ENCODE measurements around the gene SLC10A4.
"Not testable (repeated sequence)": the region's sequence is repeated elsewhere in the genome, so short reads cannot be mapped to it uniquely, and the experiment has no call there.

Gene SLC10A4, protein sequence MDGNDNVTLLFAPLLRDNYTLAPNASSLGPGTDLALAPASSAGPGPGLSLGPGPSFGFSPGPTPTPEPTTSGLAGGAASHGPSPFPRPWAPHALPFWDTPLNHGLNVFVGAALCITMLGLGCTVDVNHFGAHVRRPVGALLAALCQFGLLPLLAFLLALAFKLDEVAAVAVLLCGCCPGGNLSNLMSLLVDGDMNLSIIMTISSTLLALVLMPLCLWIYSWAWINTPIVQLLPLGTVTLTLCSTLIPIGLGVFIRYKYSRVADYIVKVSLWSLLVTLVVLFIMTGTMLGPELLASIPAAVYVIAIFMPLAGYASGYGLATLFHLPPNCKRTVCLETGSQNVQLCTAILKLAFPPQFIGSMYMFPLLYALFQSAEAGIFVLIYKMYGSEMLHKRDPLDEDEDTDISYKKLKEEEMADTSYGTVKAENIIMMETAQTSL

DNA sequence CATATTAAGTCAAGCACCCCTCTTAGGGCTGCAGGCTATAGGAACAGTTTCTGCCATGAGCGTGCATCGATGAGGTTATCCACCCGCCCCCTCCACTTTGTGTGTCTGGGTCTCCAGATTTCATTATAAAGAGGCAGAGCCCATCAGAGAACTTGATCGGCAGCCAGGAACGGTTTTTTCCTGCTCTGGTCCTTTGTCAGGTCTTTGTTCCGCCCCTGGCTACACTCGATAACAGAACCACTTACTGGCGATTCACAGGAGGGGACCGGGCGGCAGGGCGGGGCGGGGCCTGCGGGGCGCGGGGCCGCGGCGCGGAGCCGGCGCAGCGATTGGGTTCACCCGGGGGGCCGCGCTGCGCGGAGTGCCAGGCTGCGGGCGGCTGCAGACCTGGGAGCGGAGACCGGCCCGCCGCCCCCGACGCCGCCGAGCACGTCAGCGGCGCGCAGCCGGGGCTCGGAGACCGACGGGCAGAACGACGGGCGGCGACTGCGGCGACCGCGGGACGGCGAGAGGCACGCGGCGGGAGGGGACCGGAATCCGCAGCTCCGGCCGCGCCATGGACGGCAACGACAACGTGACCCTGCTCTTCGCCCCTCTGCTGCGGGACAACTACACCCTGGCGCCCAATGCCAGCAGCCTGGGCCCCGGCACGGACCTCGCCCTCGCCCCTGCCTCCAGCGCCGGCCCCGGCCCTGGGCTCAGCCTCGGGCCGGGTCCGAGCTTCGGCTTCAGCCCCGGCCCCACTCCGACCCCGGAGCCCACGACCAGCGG is at the start of gene SLC10A4:
SLC10A4 (plus strand) TSS at position 338 of the 771 bp plus-strand sequence; CDS start at position 557, 219 bp downstream.
- DNase-seq = no peak

DNA sequence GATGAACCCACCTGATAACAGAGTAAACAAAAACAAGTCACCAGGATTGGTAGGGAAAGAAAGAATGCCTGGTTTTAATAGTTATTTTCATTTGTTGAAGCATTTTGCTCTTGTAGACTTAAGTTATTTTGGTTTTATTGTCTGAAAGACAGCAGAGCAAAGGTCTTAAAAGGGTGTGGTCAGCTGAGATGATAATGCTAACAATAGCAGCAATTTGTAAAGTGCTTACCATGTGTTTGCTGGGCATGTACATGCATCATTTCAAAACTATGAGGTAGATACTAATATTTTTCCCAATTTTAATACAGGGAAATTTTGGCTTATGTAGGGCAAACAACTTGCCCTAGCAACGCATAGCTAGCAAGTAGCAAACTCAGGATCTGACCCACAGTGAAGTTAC is 46.8 kb upstream of the SLC10A4 start:
- no peak for DNase-seq

DNA sequence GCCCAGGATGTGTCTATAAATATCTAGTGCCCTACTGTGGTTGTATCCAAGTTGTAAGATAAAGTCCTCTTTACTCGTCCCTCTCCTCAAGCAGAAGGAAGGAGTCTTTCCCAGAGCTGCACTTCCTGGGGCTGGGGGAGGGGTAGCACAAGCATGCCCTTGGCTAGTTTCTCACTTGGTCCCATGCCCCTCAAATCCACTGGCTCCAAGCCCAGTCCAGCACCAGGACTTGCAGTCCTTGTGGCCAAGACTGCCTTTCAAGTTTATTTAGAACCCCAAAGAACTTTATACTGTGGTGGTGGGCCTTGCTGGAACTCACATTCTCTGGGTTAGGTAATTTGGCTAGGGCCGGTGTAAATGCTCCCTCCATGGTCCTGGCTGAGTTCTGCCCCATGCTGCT is 43.2 kb upstream of the SLC10A4 start:
- DNase-seq = peak in 50 of 58 donors; percentile 3 to 80 (median 34)

DNA sequence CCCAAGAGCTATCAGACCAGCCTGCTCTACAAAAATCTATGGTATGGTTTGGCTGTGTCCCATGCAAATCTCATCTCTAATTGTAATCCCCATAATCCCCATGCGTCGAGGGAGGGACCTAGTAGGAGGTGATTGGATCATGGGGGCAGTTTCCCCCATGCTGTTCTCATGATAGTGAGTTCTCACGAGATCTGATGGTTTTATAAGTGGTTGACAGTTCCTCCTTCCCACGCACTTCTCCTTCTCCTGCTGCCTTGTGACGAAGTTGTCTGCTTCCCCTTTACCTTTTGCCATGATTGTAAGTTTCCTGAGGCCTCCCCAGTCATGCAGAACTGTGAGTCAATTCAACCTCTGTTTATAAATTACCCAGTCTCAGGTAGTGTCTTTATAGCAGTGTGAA is 42.2 kb upstream of the SLC10A4 start:
- not testable (repeated sequence) for DNase-seq

DNA sequence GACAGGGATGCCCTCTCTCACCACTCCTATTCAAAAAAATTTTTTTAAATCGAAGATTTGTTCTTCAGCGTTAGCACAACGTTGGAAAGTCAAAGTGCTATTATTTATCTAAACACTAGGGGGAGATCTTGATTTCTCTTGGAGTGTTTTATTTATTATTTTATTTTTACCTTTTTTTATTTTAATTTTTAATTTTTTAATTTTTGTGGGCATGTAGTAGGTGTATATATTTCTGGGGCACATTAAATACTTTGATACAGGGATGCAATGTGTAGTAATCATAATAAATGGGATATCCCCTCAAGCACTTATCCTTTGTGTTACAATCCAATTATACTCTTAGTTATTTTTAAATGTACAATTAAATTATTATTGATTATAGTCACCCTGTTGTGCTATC is 37.4 kb upstream of the SLC10A4 start:
- DNase-seq = no peak

DNA sequence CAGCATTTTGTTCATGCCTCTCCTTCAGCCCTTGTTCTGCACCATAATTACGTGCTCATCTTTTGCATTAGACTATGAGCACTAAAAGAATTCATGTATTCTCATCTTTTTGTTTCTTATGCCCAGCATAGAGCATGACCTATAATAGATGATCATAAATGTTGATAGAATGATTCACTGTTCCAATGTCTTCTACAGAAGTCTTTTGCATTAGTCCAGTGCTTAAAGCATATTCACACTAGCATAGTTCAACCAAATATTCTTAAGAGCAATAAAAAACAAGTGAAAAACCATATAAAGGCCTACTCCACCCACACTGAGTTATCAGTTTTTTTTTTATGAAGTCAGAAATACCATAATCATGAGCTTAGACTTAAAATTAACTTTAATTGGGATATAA is 36.5 kb upstream of the SLC10A4 start:
- no peak for DNase-seq

DNA sequence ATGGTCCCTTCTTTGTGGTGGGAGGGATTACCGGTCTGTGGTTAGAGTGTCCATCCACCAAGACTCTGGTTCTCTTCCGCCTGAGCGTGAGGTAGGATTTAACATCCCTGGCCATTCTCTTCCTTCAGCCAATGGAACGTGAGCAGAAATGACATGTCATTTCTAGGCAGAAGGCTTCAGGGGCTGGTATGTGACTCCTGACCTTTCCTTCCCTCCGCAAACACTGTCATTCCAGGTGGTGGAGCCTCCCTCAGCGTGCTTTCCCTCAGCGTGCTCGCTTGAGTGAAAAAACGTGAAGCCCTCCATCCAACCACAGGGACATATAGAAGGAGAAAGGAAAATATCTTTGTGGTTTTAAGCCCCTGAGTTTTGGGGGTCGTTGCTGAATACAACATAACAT is 34.0 kb upstream of the SLC10A4 start:
- DNase-seq = no peak

DNA sequence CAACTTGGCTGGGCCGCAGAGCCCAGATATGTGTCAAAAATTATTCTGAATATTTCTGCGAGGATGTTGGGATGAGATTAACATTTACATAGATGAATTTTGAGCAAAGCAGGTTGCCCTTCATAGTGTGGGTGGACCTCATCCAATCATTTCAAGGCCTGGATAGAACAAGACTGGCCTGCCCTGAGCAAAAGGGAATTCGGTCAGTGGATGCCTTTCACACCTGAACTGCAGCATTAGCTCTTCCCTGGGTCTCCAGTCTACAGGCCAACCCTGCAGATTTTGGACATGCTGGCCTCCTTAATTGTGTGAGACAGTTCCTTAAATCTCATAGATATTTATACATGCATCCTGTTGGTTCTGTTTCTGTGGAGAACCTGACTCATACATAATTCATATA is 32.4 kb upstream of the SLC10A4 start:
- no peak for DNase-seq

DNA sequence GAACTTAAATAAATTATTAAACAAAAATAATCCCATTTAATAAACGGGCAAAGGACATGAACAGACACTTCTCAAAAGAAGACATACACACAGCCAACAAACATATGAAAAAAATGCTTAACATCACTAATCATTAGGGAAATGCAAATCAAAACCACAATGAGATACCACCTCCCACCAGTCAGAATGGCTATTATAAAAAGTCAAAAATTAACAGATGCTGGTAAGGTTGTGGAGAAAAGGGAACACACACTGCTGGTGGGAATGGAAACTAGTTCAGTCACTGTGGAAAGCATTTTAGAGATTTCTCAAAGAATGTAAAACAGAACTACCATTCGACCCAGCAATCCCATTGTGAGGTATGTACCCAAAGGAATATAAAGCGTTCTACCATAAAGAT is 31.5 kb upstream of the SLC10A4 start:
- not testable (repeated sequence) for DNase-seq

DNA sequence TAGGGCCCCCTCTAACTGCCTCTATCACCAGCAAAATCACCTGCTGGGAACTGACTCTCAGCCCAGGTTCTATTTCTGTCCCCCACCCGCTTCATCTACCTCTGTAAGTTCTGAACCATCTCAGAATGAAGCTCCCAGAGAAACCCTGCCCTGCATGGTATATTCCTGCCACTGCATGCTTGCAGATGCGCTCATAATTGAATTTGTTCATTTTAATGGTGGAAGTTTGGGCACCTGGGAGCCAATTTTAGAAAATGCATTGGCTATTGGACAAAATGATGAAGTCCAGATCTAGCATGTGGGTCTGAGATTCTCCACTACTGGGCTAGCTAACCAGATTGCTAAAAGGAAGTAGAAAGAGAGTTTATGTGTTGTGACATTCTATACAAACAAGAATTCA is 28.6 kb upstream of the SLC10A4 start:
- DNase-seq = no peak

DNA sequence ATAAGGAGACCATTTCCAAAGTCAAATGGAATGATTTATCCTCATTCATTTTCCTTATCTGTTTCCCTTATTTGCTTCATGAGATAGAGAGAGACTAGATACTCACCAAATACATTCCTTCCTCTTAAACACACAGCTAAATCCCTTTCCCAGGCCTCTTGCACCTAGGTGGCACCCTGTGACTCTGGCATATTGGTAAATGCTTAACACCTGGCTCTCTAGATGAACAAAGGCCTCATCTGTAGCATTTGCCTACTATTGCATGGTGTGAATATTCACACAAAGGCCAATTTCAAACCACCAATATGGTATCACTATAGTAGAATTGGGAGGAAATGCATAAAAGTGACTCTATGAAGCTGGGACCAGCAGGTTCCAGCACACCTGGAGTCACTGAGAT is 22.1 kb upstream of the SLC10A4 start:
- no peak for DNase-seq

DNA sequence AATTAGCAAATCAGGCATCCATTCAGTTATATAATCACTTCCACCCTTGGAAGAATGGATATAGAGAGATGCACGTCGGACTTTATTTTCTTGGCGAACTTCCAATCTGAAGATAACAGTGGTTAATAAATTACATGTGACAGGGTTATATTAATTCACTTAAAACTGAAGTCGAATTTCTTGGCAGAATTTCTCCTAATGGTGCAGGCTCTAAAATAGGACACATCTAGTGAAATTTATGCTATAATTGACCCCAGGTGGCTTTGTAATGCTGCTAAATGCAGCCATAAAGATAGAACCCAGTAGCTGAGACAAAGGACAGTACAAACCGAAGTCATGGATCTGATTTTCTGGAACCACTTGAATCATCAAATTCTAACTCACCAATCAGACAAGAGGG is 20.8 kb upstream of the SLC10A4 start:
- DNase-seq = no peak

DNA sequence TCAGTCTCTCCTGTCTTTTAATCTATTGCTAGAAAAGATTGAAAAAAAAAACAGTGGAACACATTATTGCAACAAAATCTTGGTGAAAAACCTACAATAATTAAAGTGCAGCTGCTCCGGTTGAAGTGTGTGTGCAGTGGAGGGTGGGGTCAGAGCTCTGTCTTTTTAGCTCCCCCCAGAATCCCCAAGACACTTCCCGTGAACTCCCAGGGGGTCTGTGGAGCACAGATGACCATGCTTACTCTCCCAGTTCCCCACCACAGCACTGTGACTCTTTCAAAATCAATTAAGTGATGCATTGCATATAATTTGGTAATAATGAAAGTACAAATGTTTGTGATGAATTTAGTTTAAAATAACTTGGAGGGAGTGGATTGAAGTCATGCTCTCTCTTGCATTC is 15.7 kb upstream of the SLC10A4 start:
- DNase-seq = no peak

DNA sequence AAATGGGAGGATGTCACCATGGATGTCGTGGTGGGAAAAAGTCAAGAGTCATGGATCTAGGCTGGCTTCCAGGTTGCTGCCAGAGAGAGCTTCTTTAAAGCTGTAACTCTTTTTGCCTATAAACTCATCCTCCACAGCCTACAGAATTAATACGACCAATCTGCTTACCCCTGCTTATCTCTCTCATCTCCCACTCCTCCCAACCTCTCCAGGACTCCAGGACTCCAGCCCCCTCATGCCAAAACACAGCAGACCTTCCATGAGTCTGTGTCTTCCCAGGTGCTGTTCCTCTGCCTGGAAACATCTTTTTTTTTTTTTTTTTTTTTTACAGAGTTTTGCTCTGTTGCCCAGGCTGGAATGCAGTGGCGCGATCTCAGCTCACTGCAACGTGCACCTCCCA is 15.3 kb upstream of the SLC10A4 start:
- DNase-seq = no peak

DNA sequence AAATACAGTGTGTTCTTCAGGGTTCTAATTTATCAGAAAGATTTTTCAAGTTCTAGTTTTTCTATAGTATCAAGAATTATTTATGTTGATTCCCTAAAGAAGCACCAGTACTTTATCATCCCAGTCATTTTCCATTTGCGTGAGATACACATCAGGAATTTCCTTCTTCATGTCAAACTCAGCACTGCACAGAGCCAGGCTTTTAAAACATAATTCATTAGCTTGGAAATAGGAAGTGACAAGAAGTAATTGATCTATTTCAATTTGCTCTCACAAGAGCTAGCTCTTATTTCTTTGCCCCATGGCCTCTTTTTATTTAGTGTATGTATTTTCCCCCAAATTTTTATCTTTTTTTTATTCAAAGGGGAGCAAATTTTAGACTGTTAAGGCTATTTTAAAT is 13.0 kb upstream of the SLC10A4 start:
- DNase-seq = no peak

DNA sequence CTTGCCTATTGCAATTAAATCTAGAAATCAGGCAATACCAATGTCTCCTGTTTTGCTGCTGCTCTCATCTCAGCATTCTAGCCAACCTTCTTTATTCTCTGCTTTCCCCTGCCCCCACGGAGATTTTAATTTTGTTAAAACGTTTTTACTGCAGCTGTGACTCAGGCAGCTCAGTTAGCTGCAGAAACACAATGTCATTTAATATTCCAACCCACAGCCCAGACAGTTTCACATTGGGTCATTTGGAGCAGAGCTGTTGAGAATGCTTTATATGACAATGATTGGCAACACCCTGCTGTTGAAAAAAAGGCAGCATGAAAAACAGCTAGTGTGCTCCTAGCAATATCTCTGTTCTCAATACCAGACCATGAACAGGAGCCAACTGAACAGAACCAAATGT is 12.6 kb upstream of the SLC10A4 start:
- DNase-seq = peak in 10 of 58 donors; percentile 6 to 26 (median 12)

DNA sequence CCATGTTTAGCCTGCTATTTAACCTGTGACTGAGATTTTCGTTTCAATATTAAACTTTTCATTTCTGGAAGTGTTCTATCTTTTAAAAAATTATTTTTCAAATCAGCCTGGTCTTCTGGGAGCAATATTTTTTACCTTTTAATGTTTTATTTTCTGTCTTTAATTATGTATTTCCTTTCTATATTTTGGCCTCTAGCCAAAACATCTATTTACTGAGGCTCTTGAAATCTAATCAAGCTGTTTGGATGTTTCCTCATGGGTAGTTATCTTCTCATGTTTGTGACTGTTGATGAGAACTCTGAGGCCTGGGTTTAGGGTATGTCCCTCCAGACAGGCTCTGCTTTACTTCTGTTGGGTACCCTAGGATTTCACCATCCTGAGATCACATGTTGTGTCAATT is 10.3 kb upstream of the SLC10A4 start:
- no peak for DNase-seq

DNA sequence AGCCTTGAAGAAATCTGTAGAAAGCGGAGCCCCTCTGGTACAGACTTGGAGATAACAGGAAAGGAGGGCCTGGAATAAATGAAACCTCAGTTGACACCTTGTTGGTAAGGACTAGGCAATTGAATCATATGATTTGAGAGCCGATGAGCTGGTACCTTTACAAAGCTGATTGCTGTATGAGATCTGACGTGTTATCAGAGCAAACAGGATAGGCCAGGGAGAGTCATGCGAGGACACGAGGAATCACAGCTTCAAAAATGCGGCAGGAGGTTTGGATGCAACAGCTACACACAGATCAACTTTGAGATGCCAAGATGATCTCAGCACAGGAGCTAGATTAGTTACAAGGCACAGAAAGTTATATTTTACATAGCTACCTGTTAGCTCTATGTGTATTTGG is 7.4 kb upstream of the SLC10A4 start:
- DNase-seq = no peak

DNA sequence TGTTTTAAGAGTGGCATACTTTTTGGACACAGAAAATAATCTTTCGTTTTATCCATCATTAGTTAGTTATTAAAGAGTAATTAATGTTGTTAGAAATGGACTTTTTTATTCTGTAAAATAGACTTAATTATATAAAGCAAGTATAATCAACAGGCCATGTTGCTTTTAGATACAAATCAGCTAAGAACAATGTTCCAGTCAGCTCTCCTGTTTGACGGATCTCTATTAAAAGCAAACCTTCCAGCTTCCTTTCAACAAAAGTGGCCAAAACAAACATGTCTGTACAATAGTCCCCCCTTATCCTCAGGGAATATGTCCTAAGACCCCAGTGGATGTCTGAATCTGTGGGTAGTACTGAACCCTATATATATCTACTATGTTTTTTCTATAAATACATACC is 4.9 kb upstream of the SLC10A4 start:
- DNase-seq = no peak

DNA sequence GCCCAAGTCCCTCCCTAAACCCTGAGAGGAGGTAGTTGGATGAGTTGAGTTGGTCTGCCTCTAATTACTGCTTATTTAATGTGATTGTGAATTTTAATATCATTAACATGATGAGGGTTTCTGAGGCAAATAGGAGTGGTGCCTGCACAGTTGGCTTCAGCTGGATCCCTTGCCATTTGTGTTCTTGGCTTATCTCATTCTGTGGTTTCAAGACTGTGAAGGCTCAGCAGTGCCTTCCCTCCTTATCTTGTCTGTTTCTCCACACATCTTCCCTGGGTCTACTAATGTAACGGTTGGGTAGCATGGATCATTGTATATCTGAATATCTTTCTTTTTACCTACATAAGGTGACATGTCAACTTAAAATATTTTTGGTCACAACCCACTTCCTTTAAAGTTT is 1.6 kb upstream of the SLC10A4 start:
- DNase-seq = no peak

DNA sequence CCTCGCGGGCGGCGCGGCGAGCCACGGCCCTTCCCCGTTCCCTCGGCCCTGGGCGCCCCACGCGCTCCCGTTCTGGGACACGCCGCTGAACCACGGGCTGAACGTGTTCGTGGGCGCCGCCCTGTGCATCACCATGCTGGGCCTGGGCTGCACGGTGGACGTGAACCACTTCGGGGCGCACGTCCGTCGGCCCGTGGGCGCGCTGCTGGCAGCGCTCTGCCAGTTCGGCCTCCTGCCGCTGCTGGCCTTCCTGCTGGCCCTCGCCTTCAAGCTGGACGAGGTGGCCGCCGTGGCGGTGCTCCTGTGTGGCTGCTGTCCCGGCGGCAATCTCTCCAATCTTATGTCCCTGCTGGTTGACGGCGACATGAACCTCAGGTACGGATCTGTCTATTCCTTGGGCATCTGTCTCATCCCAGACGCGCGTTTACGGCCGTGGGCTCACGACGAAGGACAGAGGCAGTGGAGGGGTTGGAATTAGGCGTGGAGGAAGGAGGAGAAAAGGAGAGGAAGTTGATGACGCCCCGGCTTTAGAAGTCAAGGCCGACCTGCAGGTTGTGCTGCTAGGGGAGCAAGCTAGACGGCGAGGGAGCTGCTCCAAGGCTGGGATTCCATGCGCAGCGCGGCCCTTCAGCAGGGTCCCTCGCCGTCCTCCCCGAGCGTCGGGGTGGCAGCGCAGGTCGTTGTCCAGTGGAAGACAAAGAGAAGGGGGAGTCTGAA is 792 bp downstream of the SLC10A4 start:
- DNase-seq = no peak
